K562 (cell line): Measurements from ENCODE around the gene ERC2. TPM values are rescaled to one million over a fixed set of nuclear protein-coding genes. Genes with fewer than 3 reads are reported as not detected.

Experiments
- ARID3A ChIP-seq: IDR thresholded peaks from 2 replicates; pipeline ENCODE4 v1.6.1; 2012; ENCODE audit warnings: low read depth, low read length, improper control_type of control experiment, borderline replicate concordance
- CBX8 ChIP-seq: fragments of 200-600 bp; sonication (generic); IDR thresholded peaks from 2 replicates; pipeline ENCODE4 v1.6.1; 2012; ENCODE audit warnings: borderline replicate concordance, mixed run types, low read depth, mild to moderate bottlenecking, moderate library complexity, mixed read lengths, low read length, control low read depth, inconsistent platforms; ENCODE audit not compliant: poor library complexity, severe bottlenecking; ENCODE audit errors: extremely low read depth
- CREB1 ChIP-seq, 2 experiments: sonication (generic) in 1 of 2; formaldehyde crosslinking in 1 of 2; IDR thresholded peaks; 2 replicates each; pipeline versions ENCODE4 v1.6.1 to v1.8.0; 2012 to 2022; ENCODE audit warnings: inconsistent platforms in 1 of 2, mild to moderate bottlenecking in 1 of 2, missing genetic modification reagents in 1 of 2, moderate library complexity in 1 of 2
- ERF ChIP-seq: fragments of 450-650 bp; formaldehyde crosslinking; IDR thresholded peaks from 2 replicates; pipeline ENCODE4 v1.4.0; 2020; ENCODE audit warnings: mild to moderate bottlenecking, mixed read lengths
- EZH2 ChIP-seq: IDR thresholded peaks from 2 replicates; pipeline ENCODE4 v1.6.1; 2012; ENCODE audit warnings: low read depth, mild to moderate bottlenecking, inconsistent platforms, low read length, borderline replicate concordance
- HNRNPH1 ChIP-seq: fragments of 200-400 bp; formaldehyde crosslinking; optimal IDR thresholded peaks from 2 replicates; pipeline ENCODE3; 2017; ENCODE audit warnings: low read depth, mild to moderate bottlenecking, low read length, moderate library complexity
- HOMEZ ChIP-seq: fragments of 250-450 bp; sonication (Bioruptor Pico); IDR thresholded peaks from 2 replicates; pipeline ENCODE4 v1.4.0; 2020; ENCODE audit warnings: mild to moderate bottlenecking, moderate library complexity
- NCOA4 ChIP-seq: fragments of 450-650 bp; IDR thresholded peaks from 2 replicates; pipeline ENCODE4 v1.6.1; 2018; ENCODE audit warnings: mild to moderate bottlenecking; ENCODE audit not compliant: partially characterized antibody
- TRIM24 ChIP-seq, 2 experiments: fragments of 450-650 bp; IDR thresholded peaks; 2 replicates each; pipeline ENCODE4 v1.6.1; 2016
- ZBED1 ChIP-seq: IDR thresholded peaks from 2 replicates; pipeline ENCODE4 v1.6.1; 2014
- ZBTB40 ChIP-seq, 2 experiments: fragments of 450-650 bp in 1 of 2; sonication (generic) in 1 of 2; formaldehyde crosslinking in 1 of 2; IDR thresholded peaks; 2 replicates each; pipeline versions ENCODE4 v1.7.1 to v1.9.0; 2016 to 2022; ENCODE audit warnings: inconsistent platforms in 1 of 2, mild to moderate bottlenecking in 1 of 2, missing genetic modification reagents in 1 of 2
- ZKSCAN1 ChIP-seq: fragments of 150-350 bp; IDR thresholded peaks from 2 replicates; pipeline ENCODE4 v1.6.1; 2016; ENCODE audit warnings: low read depth, low read length
- ZNF408 ChIP-seq: fragments of 250-450 bp; sonication (Bioruptor Pico); IDR thresholded peaks from 2 replicates; pipeline ENCODE4 v1.4.0; 2020; ENCODE audit warnings: low read depth, mild to moderate bottlenecking, moderate library complexity
- polyA plus RNA-seq, 8 experiments: library from polyadenylated mRNA; depleted of rRNA in 4 of 8; stranded (reverse) in 5 of 8; unstranded in 3 of 8; fragments of >200 nt; fragmentation: Nextera tagmentation in 2 of 8; fragmentation: Illumina TruSeq in 1 of 8; extraction: Ambion mirVana in 2 of 8; extraction: Trizol in 1 of 8; gene quantifications; 2 replicates each; pipeline versions ENCODE4 v1.2.1 to v1.2.3, GENCODE V29; 2011 to 2014; ENCODE audit warnings: inconsistent platforms in 1 of 8, missing spikeins in 1 of 8
- total RNA-seq, 7 experiments: library from RNA; depleted of rRNA in 6 of 7; stranded (reverse); fragments of >200 nt in 6 of 7; fragmentation: Illumina TruSeq in 2 of 7; extraction: Trizol in 2 of 7; gene quantifications; 2 replicates each; pipeline versions ENCODE4 v1.2.1 to v1.2.3, GENCODE V29; 2011 to 2021; ENCODE audit warnings: low replicate concordance in 1 of 7

ERC2 gene
- total and polyA plus RNA-seq, 9 of the 15 experiments (the other 6 are each of a cell fraction or from before 2014, with no cell fraction given): 0.04 to 0.18 (median 0.07) TPM; not detected in 2

GRCh38 chr3:55521064-55521737, 947.1 kb downstream of the ERC2 start (continued):
- TF ChIP-seq ZBTB40 (IDR thresholded peaks at IDR 0.05) (no peak), ZBTB40 (CRISPR knock-in tag; IDR thresholded peaks at IDR 0.05) (no peak), ERF (CRISPR knock-in tag) (no peak), ZKSCAN1 (no peak), NCOA4 (no peak), CREB1 (IDR thresholded peaks at IDR 0.05) (no peak), CREB1 (CRISPR knock-in tag; IDR thresholded peaks at IDR 0.05) (no peak), CBX8 (no peak), ZBED1 (no peak), ZNF408 (CRISPR knock-in tag) (no peak), HOMEZ (CRISPR knock-in tag) (no peak), EZH2 (no peak), ARID3A (no peak), TRIM24 (IDR thresholded peaks at IDR 0.05) (no peak), HNRNPH1 (no peak)
